T-cell (primary cell): ENCODE measurements around the gene SLC26A3. TPM values are rescaled to one million over a fixed set of nuclear protein-coding genes. Genes with fewer than 3 reads are reported as not detected.

Experiments
- ATAC-seq, 4 experiments: fragments of 200-7000 bp in 3 of 4; fragments of 150-1000 bp in 1 of 4; cut with Tn5 transposase; replicated peaks in 1 of 4; 1 replicate in 3 of 4; 2 replicates in 1 of 4; pipeline ENCODE4 v1.10.0; 2021; ENCODE audit warnings: moderate library complexity in 3 of 4, mild to moderate bottlenecking in 2 of 4, moderate number of reproducible peaks in 1 of 4
- CTCF ChIA-PET, 2 donors: fragments of 300-600 bp; sonication (Branson Sonifier 250); formaldehyde crosslinking; loops; one replicate each; lab custom pipeline; 2022; ENCODE audit warnings: antibody characterized with exemption in 2 of 2; lab: Charles Lee
- POLR2A ChIA-PET, 2 donors: fragments of 300-600 bp; sonication (Branson Sonifier 250); formaldehyde crosslinking; loops; one replicate each; lab custom pipeline; 2022; ENCODE audit warnings: antibody characterized with exemption in 2 of 2; lab: Charles Lee
- DNase-seq, 35 experiments: peaks; one replicate each; pipeline versions ENCODE4 v3.0.0 to v3.0.0-alpha.2; 2013 to 2023
- H3K27ac ChIP-seq: one replicate; pipeline ENCODE4 v1.5.1; 2013; ENCODE audit warnings: low read length
- H3K27me3 ChIP-seq, 2 experiments: replicated peaks in 1 of 2; 1 replicate in 1 of 2; 2 replicates in 1 of 2; pipeline versions ENCODE4 v1.6.1 to v1.7.0; 2013; ENCODE audit warnings: low read length in 1 of 2, mixed read lengths in 1 of 2; ENCODE audit not compliant: control insufficient read depth in 2 of 2, insufficient read depth in 2 of 2; ENCODE audit errors: extremely low read depth in 1 of 2
- H3K36me3 ChIP-seq, 2 donors: 1 replicate in 1 of 2; 2 replicates in 1 of 2; pipeline versions ENCODE4 v1.6.1 to v1.7.0; 2013; ENCODE audit warnings: low read length in 1 of 2; ENCODE audit not compliant: control insufficient read depth in 2 of 2, insufficient read depth in 1 of 2; ENCODE audit errors: extremely low read depth in 1 of 2
- H3K4me1 ChIP-seq, 2 experiments: 1 replicate in 1 of 2; 2 replicates in 1 of 2; pipeline versions ENCODE4 v1.6.1 to v1.7.0; 2013; ENCODE audit warnings: low read length in 2 of 2, mixed read lengths in 1 of 2; ENCODE audit not compliant: insufficient read depth in 2 of 2, control insufficient read depth in 1 of 2; ENCODE audit errors: extremely low read depth in 1 of 2
- H3K4me3 ChIP-seq, 2 donors: 1 replicate in 1 of 2; 2 replicates in 1 of 2; pipeline versions ENCODE4 v1.5.1 to v1.7.0; 2013; ENCODE audit warnings: mild to moderate bottlenecking in 2 of 2, low read length in 1 of 2, moderate library complexity in 1 of 2; ENCODE audit not compliant: control insufficient read depth in 1 of 2; ENCODE audit errors: extremely low read depth in 1 of 2
- H3K9me3 ChIP-seq: 2 replicates; pipeline ENCODE4 v1.7.0; 2013
- H3K27ac Mint-ChIP-seq, 2 donors: one replicate each; pipeline ENCODE4 v1.8.0; 2020 to 2021; ENCODE audit warnings: mild to moderate bottlenecking in 2 of 2, mixed read lengths in 2 of 2
- H3K27me3 Mint-ChIP-seq, 2 donors: one replicate each; pipeline ENCODE4 v1.8.0; 2021 to 2022; ENCODE audit warnings: mixed read lengths in 2 of 2
- H3K36me3 Mint-ChIP-seq: one replicate; pipeline ENCODE4 v1.8.0; 2021; ENCODE audit warnings: mixed read lengths
- H3K4me1 Mint-ChIP-seq, 3 donors: one replicate each; pipeline ENCODE4 v1.8.0; 2020 to 2022; ENCODE audit warnings: mixed read lengths in 3 of 3, mild to moderate bottlenecking in 1 of 3
- H3K4me3 Mint-ChIP-seq, 3 donors: one replicate each; pipeline ENCODE4 v1.8.0; 2020 to 2022; ENCODE audit warnings: mild to moderate bottlenecking in 3 of 3, mixed read lengths in 3 of 3, moderate library complexity in 3 of 3
- H3K9me3 Mint-ChIP-seq, 3 donors: one replicate each; pipeline ENCODE4 v1.8.0; 2020 to 2022; ENCODE audit warnings: mixed read lengths in 3 of 3
- WGBS: methylation state at CpG from one replicate; pipeline ENCODE4 v1.1.5; 2013; ENCODE audit warnings: missing lambda C conversion rate; ENCODE audit not compliant: insufficient coverage; 5-methylcytosine and 5-hydroxymethylcytosine counted together
- total RNA-seq, 35 experiments: library from RNA in 6 of 35; stranded (reverse) in 6 of 35; fragments of 120-200 nt in 1 of 35; gene quantifications; one replicate each; pipeline versions ENCODE4 v1.2.1 to v1.2.4 and lab custom pipeline; 2013 to 2026

The SLC26A3 gene
- total RNA-seq, 5 donors from 2014 or later (not counting 1 experiment from before 2014, with no cell fraction given): 0.33 to 0.93 (median 0.70) TPM; not detected in 2

DNA sequence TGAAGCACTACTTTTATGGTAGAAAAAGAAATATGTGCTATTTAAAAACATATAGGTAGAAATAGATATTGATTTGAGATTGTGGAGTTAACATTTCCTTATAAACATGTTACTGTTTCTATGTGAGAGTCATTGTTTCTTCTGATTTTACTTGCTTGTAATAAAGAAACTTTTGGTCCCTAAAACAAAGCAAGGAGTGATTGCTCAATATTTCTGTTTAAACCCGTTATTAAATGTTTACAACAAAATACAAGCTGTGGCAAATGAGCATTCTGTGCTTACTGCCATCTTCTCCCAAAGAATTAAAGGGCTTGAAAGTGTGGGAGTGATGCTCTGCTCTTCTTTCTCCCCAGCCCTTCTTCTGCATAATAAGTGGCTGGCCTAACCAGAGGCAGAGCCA lies 81.7 kb downstream of the SLC26A3 start:
- CTCF ChIA-PET: no interaction called here
- DNase-seq: no peak
- H3K9me3 Mint-ChIP-seq: no peaks in the 10 kb centered on the region
- no peak overlapping the region for H3K27ac ChIP-seq
- no peak overlapping the region for H3K4me3 Mint-ChIP-seq
- no CpG with 5 or more reads among the region's 1 CpG for WGBS
- H3K9me3 ChIP-seq: no peaks in the 10 kb centered on the region
- no peaks in the 10 kb centered on the region for H3K36me3 ChIP-seq
- no peaks in the 10 kb centered on the region for H3K27me3 Mint-ChIP-seq
- H3K4me3 ChIP-seq: no peak overlapping the region
- H3K27me3 ChIP-seq: no peaks in the 10 kb centered on the region
- ATAC-seq: no peak
- H3K4me1 ChIP-seq: no peaks in the 10 kb centered on the region
- H3K4me1 Mint-ChIP-seq: no peaks in the 10 kb centered on the region
- H3K27ac Mint-ChIP-seq: no peak overlapping the region
- POLR2A ChIA-PET: interaction anchor here in 1 of 2 donors (0.6 kb wide), 1 partner anchor 445 kb away, joined by 3 read pairs; no protein-coding TSS in a partner anchor
- H3K36me3 Mint-ChIP-seq: no peaks in the 10 kb centered on the region

DNA sequence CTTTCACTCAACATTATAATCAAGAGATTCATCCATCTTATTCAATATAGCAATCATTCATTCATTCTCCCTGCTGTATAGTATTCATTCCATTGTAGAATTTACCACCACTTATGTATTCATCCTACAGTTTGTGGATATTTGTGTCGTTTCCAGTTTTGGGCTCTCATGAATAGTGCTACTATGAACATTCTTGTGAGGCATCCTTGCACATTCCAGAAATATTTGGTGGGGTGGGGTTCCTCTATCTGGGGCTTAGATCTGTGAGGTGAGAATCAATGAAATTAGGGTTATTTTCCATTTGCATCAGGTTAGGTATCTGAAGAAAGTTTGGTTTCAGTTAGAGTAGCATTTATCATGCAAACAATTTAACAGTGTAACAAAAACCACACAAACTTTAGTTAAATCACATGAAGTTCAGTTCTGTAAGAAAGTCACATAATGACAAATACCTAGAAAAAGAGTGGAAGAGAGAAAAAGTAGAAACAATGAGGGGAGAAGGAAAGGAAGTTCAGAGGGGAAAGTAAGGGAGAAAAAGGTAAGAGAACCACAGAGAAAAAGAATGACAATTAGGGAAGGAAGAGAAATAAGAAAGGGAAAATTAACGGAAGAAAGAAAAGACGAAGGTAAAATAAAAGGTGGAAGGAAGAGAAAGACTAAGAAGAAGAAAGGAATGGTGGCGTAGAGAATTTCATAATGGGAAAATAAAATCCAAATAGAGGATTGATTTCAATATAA lies 84.4 kb downstream of the SLC26A3 start:
- peaks cover 0 to 4% of the 10 kb centered on the region in 2 donors for H3K27me3 Mint-ChIP-seq
- Histone ChIP-seq H3K27me3 (no peaks in the 10 kb centered on the region), H3K4me1 (no peaks in the 10 kb centered on the region), H3K4me3 (no peak overlapping the region), H3K9me3 (no peaks in the 10 kb centered on the region), H3K27ac (no peak overlapping the region), H3K36me3 (no peaks in the 10 kb centered on the region)
- no peak overlapping the region for H3K27ac Mint-ChIP-seq
- CTCF ChIA-PET: interaction anchor here in 1 of 2 donors (1.1 to 1.2 kb wide), 2 partner anchors 9 to 256 kb away, joined by 3 to 4 read pairs; no protein-coding TSS in a partner anchor
- H3K36me3 Mint-ChIP-seq: no peaks in the 10 kb centered on the region
- no peak overlapping the region for H3K4me3 Mint-ChIP-seq
- POLR2A ChIA-PET: no interaction called here
- no peak for ATAC-seq
- H3K4me1 Mint-ChIP-seq: no peaks in the 10 kb centered on the region
- no CpG with 5 or more reads among the region's 4 CpGs for whole genome bisulfite sequencing
- H3K9me3 Mint-ChIP-seq: no peaks in the 10 kb centered on the region
- no peak for DNase-seq

DNA sequence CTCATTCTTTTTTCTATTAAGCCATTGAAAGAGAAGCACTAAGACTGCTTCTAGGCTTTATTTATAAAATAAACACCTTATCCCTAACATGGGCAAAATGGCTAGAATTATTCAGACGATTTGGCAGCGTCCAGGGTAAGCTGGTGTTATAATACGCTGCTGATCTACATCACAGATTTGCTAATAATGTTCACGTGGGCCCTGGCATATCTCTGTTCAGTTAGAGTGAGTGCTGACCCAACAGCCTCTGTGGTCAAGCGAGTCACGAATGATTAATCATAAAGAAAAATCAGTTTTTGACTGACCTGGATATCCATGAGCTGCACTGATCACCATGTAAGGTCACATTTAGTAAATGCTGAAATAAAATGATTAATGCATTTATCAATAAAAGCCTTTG lies 87.5 kb downstream of the SLC26A3 start:
- Mint-ChIP-seq H3K27me3 (peaks cover 0 to 7% of the 10 kb centered on the region in 2 donors), H3K36me3 (no peaks in the 10 kb centered on the region), H3K4me3 (no peak overlapping the region), H3K9me3 (no peaks in the 10 kb centered on the region), H3K27ac (no peak overlapping the region), H3K4me1 (no peaks in the 10 kb centered on the region)
- ATAC-seq: no peak
- no peaks in the 10 kb centered on the region for H3K4me1 ChIP-seq
- no peaks in the 10 kb centered on the region for H3K9me3 ChIP-seq
- H3K36me3 ChIP-seq: no peaks in the 10 kb centered on the region
- POLR2A ChIA-PET: no interaction called here
- CTCF ChIA-PET: no interaction called here
- no peak for DNase-seq
- WGBS: 93% methylated on average over 5 of the region's 6 CpGs
- H3K27me3 ChIP-seq: no peaks in the 10 kb centered on the region
- no peak overlapping the region for H3K4me3 ChIP-seq
- no peak overlapping the region for H3K27ac ChIP-seq

Other genes starting within 250 kb of the SLC26A3 start
- gene COG5, start 239.3 kb downstream of the SLC26A3 start, total RNA-seq: 10 to 100 TPM; 37.3 to 83.8 (median 55.4) TPM
- 10 to 100 TPM in 4 of 5 donors, 1 to 10 TPM in 1; 9.4 to 14.7 (median 10.8) TPM for gene DUS4L, start 239.3 kb downstream of the SLC26A3 start, total RNA-seq
- 10 to 100 TPM; 12.5 to 17.5 (median 15.9) TPM for gene BCAP29, start 223.0 kb downstream of the SLC26A3 start, total RNA-seq
- gene SLC26A4, start 142.4 kb downstream of the SLC26A3 start, total RNA-seq: 1 to 10 TPM in 1 of 5 donors, under 1 TPM in 2, not detected in 2; 0.10 to 1.1 (median 0.60) TPM
- gene CBLL1, start 59.1 kb downstream of the SLC26A3 start, total RNA-seq: 10 to 100 TPM; 50.5 to 70.1 (median 61.6) TPM
- gene DLD, start 88.0 kb upstream of the SLC26A3 start, total RNA-seq: 10 to 100 TPM; 32.3 to 63.6 (median 41.9) TPM
- 1 to 10 TPM in 2 of 5 donors, under 1 TPM in 1, not detected in 2; 0.56 to 1.4 (median 1.0) TPM for gene LAMB1, start 199.9 kb upstream of the SLC26A3 start, total RNA-seq